Globus pallidus (tissue), 1 donor: ENCODE results near the gene C19orf81.
A peak's percentile ranks its signal among the peaks of the same experiment; 100 is the strongest.

Experiments
- DNase-seq: peaks from one replicate; pipeline ENCODE4 v3.0.0-alpha.2; 2015; ENCODE audit warnings: low spot score

The C19orf81 gene

DNA sequence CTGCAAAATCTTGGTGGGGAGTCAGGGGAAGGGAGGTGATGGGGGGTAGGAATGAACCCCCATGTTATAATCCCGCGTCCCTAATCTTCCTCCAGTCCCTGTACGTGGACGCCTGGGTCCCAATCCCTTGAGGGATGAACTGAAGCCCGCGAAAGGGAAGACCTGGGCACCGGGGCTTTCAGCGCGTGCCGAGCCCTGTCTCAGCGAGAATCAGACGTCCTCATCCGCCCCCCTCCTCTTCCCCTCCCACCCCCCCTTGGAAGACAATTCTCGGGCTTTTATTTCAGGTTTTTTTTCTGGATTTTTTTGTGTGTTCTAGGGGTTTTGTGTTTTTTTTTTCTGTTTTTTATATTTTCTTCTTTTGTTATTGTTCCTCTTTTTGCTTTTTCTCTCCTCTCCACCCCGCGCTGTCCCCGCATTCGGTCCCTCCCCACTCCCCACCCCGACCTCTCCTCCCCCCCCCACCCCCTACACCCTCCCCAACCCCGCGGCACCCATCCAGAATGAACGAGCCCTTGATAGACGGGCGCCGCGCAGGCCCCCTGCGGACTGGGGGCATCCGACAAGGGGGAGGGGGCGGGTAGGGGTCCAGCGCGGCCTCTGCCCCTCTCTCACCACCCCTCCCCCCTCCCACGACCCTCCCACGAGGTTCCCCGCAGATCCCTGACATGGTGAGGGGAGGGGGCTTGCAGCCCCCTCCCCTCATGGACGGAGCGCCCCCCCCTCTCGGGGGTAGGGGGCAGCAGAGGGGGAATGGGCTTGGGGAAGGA, 10.3 kb downstream of the C19orf81 start:
- no peak for DNase-seq

DNA sequence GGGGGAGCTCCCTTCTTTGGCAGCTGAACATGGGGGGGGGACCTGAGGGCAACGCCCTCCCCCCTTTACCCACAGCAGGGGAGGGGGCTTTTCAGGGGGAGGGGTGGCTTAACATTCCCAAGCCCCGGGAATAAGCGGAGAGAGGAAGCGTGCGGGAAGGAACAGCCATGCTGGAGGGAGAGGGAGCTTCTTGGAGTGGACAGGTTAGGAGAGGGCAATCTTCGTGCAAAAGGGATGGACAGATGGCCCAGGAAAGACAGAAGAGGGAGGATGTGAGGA, 10.8 kb downstream of the C19orf81 start:
- no peak for DNase-seq

DNA sequence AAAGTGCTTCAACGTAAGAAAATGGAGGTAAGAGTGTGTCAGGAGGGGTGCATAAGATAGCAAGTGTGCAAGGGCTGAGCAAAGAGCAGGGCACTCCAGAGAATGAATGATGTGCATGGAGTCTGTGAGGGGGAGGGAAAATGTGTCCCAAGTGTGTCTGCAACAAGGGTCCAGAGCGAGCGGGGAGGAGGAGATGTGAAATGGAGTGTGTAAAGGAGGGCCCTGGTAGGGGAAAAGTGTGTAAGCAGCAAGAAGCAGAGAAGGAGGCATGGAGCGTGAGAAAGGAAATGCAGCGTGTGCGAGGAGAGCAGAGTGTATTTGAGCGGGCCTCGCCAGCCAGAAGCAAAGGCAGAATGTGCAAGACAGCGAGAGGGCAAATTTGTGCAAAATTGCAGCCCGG, 11.8 kb downstream of the C19orf81 start:
- no peak for DNase-seq

GRCh38 chr19:50661766-50662650, 12.8 kb downstream of the C19orf81 start:
- no peak for DNase-seq

DNA sequence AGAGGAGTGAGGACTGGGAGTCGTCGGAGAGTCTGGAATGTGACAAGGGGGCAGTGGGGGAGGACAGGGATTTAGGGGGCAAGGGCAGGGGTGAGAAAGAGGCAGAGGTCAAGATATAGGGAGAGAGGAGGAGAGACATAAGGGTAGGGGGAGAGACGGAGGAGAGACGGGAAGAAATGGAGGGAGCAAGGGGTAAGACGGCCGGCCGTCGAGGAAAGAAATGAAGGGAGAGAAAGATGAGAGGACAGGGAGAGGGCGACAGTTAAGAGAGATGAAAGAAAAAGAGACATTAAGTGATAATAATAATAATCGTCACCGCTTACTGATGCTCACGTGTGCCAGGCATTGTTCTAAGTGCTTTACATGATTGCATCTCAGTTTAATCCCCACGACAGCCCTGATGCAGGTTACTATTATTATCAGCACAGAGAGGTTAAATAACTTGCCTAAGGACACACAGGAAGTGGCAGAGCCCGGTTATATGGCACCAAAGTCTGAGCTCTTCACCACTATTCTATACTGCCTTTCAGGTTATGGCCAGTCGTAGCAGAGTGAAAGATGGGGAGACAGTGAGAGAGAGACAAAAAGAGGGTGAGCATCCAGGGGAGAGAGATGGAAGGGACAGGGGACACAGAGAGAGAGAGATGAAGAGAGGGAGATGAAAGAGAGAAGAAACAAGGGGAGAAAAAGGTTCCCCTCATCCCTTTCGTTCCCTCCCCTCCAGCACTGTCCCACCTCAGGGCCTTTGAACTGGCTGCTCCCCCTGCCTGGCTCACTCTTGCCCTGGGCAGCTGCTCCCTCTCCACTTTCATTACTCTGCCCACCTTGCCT, 13.6 kb downstream of the C19orf81 start:
- no peak for DNase-seq

DNA sequence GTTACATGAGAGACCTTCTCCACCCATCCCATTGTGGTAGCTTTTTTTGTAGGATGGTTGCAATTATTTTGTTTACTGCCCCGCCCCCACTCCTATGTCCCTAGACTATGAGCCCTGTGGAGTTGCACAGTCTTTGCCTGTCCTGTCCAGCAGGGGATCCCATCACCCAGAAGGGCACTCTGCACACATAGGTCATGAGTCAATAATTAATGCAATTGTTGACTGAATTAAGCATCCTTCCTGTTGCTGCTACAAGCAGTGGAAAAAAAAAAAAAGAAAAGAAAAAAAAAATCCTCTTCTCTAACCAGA, 14.2 kb downstream of the C19orf81 start:
- DNase-seq: no peak

DNA sequence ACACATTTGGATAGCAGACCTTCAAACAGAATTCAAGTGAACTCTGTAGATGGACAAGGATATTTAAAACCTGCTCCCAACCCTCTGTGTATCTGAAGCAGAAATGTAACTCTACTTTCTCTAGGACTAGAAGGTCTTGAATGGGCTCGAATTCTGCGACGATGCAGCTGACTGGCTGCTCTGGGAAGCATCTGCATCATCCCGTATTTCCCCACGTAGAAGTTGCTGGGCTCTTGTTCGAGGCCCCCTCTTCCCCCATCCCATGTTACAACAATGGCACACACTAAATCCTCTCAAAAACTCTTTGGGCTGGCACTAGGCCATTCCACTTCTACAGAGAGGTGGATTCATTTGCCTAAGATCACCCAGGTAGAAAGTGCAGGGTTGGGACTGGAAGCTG, 15.0 kb downstream of the C19orf81 start:
- no peak for DNase-seq

DNA sequence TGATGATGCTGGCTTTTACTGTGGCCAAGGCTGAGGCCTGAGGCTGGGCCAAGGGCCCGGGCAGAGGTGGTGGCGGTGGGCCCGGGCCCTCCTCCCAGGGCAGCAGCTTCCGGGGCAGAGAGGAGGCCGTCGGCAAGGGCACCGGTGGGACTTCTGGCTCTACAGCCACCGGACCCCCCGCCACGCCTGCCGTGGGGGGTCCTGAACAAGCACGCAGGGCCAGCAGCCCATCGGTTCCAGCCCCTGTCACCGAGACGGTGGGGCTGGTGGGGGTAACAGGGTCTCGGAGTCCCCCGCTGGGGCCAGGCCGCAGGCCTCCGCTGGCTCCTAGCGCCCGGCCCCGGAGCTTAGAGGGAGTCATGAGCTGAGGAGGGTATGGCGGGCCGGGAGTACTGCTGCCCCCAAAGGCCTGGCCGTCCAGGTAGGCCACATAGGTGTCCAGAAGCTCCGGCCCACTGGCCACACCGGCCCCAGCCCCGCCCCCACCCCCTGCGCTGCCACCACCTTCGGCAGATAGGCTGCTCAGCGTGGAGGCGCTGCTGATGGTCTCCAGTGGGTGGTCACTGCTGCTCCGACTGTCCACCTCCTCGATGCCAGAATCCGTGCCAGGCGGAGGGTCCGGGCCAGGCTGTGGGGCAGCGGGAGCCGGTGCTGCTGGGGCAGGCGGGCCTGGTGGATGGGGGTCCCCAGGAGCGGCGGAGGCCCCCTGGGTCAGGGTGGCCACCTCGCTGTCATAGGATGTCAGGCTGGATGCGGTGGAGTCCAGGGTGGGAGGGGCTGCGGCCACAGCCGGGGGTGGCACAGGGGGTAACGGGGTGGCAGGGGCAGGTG, 17.3 kb downstream of the C19orf81 start:
- DNase-seq: no peak

DNA sequence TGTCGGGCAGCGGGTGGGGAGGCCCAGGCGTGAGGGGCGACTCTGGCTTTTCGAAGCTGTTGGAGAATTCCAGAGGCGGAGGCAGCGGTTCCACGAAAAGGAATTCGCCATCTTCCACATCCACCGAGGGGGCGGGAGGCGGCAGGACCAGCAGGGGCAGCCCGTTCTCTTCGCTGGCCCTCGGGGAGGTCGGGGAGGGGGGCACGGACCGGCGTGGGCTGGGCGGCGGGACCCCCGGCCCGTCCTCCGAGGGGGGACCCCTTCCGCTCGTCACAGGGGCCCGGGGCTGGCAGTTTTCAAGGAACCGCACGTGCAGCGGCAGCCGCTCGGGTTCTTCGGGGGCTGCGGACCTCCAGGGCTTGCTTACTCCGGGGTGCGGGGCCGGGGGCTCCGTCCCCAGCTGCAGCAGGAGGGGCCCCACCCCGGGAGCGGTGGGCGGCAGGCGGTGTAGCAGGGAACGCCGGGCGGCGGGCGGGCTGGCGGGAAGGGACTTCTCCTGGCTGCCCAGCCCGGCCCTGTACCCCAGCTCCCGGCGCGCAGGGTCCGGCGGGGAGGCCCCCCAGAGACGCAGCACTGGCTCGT, 18.0 kb downstream of the C19orf81 start:
- no peak for DNase-seq

DNA sequence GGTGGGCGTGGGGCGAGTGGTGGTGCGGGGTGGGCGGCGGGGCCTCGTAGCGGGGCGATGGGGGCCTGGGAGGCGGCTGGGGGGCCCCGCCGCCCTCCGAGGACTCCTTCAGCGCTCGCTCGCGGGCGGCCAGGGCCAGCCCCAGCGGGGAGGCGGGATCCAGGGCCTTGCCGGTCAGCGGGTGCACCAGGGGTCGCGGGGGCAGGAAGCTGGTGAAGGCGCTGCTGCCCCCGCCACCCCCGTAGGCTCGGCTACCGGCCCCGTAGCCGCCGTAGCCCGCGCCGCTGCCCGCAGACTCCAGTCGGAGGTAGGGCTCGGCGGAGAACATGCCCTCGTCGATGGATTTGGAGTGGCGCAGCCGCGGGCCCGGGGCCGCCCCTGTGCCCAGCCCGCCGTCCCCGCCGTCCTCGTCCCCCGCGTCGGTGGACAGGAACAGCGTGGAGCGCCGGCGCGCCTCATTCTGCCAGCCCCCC, 18.6 kb downstream of the C19orf81 start:
- DNase-seq: no peak

DNA sequence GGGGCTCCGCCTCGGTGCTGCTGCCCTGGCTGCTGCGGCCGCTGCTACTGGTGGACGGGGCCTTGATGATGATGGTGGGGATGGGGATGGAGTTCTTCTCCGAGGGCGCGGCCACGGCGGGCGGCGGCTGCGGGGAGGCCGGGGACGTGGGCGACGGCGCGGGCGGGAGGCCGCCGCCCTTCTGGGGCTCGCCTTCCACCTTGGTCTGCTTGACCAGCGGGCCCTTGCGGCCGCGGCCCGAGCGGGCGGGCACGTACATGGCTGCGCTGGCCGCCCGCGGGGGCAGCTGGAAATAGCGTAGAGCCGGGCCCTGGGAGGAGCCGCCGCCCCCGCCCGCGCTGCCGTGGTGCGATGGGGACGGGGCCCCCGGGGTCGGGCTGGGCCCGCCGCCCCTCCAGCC, 19.2 kb downstream of the C19orf81 start:
- no peak for DNase-seq

DNA sequence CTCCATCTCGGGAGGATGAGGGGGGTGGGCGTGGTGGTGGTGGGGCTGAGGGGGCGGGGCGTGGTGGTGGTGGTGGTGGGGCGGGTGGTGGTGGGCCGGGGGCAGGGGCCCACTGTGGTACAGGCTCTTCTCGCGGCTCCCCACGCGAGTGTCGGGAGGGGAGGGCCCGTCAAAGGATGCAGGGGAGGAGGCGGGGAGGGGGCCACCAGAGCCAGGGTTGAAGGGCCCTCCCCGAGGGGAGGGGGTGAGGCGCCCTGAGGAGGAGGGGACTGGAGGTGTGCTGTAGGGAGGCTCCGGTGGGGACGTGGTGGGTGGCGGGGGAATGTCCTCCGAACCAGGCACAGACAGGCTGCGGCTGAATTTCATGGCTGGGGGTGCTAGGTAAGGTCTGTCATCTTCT, 19.6 kb downstream of the C19orf81 start:
- no peak for DNase-seq

GRCh38 chr19:50669302-50670101, 20.3 kb downstream of the C19orf81 start:
- DNase-seq: peak; percentile 15

DNA sequence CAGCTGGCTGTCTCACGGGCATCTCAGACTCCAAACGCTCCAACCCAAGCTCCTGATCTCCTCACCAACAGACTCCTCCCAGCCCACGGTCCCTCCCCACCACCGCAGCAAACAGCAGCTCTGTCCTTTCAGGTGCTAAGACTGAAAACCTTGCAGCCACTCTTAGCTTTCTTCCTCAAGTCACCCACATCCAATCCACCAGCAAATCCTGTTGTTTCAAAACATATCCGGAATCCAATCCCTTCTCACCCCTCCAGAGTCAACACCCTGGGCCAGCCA, 20.8 kb downstream of the C19orf81 start:
- DNase-seq: no peak

- no peak for DNase-seq
Observed at GRCh38 chr19:50673118-50673517, 23.9 kb downstream of the C19orf81 start.

DNA sequence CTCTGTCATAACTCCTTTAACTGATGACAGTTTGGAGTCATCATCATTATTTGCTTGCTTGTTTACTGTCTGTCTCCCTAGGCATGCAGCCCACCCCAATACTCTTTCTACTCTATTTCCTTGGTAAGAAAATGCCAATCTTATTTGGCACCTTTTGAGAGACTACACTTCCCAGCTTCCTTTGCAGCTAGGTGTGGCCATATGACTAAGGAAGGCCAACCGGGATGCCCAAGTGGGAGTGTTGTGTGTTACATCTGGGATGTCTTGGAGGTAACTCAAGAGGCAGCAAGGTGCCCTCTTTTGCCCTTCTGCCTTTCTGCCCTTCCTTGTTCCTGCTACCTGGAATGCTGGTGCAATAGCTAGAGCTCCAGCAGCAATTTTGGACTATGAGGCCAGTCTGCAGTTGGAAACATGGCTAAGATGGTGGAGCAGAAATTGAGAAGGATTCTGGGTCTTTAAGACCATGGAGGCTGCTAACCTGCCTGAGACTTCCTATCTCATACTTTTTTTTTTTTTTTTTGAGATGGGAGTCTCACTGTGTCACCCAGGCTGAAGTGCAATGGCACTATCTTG, 27.5 kb downstream of the C19orf81 start:
- DNase-seq: no peak

DNA sequence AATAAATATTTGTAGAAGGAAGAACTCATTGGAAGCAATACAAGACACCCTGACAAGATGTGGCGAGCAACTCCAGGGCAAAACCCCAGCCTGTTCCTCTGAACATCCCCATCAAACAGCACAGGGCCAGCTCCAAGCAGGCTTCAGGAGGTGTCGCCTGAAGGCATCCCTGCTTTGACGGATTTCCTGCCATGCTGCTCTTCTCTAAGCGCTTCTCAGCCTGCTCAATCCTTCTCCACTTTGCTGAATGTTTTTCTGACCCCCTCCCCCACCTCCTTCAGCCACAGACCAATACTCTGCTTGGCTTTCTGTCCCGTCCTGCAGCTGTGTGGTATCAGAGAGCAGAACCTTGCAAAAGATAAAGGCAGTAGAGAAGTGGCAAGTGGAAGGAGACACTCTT, 28.4 kb downstream of the C19orf81 start:
- DNase-seq: no peak

DNA sequence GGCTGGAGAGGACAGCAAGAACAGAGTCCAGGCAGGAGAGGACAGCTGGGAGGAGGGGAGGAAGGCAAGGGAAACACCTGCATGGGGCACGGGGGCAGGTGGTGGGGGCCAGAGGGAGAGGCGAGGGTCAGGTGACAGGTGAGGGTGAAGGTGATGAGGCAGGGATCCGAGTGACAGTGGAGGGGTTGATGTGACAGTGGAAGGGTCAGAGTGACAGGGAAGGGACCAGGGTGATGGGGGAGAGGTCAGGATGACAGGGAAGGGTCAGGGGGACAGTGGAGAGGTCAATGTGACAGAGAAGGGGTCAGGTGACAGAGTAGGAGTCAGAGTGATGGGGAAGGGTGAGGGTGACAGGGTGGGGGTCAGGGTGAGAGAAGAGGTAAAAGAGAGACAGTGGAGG, 29.1 kb downstream of the C19orf81 start:
- DNase-seq: no peak

DNA sequence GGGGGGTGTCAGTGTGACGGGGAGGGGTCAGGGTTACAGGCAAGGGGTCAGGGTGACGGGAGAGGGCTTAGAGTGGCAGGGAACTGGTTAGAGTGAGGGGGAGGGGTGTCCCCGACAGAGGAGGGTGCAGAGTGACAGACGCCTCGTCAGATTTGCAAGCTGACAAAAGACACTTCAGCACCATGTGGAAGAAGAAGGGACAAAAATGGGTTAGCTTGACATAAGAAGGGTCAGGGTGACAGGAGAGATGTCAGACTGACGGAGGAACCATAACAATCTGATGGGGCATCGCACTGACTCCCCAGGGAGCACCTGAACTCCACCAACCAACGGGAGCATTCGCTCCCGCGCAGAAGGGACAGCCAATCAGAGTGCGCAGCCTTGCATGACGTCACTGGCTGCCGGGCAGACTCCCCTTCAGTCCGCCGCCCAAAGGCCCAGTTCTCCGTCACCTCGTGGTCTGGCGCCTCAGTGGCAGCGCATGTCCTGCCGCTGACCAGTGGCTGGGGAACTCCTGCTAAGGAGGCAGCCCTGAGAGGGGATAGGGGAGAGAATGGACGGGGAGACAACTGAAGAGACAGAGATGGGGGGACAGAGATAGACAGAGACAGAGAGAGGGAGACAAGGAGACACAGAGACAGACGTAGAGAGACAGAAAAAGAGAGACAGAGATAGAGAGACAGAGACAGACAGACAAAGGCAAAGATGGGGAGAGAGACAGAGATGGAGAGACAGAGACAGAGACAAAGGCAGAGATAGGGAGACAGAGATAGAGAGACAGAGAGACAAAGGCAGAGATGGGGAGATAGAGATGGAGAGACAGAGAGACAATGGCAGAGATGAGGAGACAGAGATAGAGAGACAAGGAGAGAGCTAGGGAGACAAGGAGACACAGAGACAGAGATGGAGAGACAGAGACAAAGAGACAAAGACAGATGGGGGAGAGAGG, 30.2 kb downstream of the C19orf81 start:
- DNase-seq: peak; percentile 63
